Stimulated activated CD8-positive, alpha-beta memory T cell treated with anti-CD3 and anti-CD28 coated beads, Interleukin-15, amount 100 ng/mL, for 48 hours (primary cell): Measurements from ENCODE around the gene NAPSA.
"Not testable (repeated sequence)": the region's sequence is repeated elsewhere in the genome, so short reads cannot be mapped to it uniquely, and the experiment has no call there.

Source experiments
- DNase-seq, 2 donors: peaks; one replicate each; pipeline ENCODE4 v3.0.0-alpha.2; 2020; ENCODE audit warnings: low read depth in 2 of 2

Gene NAPSA

DNA sequence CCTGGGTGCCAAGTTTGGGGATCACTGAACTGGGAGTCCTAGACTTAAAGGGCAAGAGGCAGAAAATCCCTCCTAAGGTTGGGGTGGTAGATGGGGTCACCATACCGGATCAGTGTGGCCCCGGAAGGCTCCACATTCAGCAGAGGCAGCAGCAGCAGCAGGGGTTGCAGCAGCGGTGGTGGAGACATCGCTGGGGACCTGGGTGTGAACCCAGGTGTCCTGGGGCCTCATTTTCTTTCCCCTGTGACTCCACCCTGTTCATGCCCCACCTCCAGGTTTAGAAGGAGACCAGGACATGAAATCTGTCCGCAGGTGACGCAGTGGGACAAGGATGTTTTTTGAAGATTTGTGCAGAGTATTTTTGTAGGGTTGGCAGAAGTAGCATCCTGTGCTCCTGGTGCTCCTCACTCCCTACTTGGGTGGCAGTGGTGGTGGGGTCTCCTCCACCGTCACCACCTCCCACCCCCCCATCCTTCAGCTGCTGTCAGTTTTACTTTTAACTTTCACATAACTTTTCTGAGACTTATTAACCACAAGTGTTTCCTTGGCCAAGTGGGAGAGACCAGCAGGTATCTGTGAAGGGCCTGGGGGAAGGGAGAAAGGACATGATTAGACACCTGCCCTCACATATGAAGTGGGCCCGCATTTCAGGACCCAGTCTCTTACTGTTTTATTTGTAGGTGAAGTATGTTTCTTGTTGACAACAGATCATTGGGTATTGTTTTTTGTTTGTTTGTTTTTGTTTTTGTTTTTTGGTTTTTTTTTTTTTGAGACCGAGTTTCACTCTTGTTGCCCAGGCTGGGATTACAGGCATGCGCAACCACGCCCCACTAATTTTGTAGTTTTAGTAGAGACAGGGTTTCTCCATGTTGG lies at the start of gene NAPSA:
Gene NAPSA (minus strand): TSS at position 206 of the 873 bp plus-strand sequence. CDS start 18 bp downstream, at position 188.
- no peak for DNase-seq

- DNase-seq: no peak
These were observed 48.1 kb upstream of the NAPSA start for GRCh38 chr19:50413531-50413930.

DNA sequence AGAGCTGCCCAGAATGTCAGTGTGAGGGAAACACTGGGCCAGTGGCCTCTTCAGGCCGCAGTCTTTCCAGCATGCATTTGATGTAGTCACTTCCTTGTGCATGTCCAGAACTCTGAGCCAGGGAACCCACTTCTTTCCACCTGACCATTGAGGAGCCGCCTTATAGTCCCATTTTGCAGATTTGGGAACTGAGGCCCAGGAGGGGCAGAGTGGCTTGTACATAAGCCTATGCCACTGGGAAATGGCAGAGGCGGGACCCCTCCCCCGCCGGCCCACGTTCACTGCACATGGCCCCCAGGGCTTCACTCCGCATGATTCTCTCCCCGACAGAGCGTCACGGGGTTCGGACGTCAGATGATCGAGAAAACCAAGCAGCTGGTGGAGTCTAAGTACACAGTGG lies 47.7 kb upstream of the NAPSA start:
- DNase-seq: no peak

DNA sequence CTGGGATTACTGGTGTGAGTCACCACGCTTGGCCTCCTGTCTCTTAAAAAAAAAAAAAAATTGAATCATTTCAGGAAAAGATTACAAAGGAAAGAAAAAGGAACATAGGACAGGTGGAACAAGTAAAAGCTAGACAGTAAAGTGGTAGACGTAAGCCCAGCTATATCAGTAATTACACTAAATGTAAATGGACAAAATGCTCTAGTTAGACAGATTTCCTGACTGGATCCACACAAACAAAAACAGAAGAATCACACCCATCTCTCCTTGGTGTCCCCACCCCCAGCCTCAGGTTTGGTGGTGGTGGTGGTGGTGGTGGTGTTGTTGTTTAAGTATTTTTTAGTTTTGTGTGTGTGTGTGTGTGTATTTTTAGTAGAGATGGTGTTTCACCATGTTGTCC lies 47.0 kb upstream of the NAPSA start:
- no peak for DNase-seq

DNA sequence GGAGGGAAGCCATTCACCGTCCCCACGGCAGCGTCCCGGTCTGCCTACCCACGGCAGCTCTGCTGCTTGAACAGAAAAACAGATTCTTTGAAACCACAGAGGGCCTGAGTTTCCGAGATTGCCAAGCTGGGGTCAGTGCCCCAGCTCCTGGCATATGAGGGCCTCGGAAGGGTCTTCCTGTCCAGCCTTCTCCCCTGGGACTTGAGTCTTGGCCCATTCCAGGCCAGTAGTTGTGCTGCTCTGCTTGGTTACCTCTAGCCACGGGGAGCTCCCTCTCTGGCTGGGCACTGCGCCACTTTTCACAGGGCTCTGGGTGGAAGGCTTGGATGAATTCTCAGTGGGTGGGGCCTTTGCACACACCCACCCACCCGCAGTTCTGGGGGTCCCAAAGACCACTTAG lies 44.7 kb upstream of the NAPSA start:
- no peak for DNase-seq

DNA sequence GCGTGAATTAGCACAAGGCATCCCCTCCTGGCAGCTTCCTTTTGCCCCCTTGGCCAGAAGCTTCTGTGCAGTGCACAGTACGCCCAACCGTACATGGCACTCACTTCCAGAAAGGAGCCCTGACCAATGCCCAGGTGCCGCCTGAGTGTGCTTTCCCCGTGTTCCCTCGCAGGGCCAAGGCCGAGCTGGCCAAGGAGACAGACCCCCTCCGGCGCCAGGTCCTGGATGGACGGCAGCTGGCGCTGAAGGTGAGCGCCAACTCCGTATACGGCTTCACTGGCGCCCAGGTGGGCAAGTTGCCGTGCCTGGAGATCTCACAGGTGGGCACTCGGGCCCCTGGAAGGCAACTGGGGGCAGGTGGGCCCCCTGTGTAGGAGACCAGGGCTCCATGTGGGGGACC lies 43.9 kb upstream of the NAPSA start:
- no peak for DNase-seq

GRCh38 chr19:50406829-50407228 lies 41.4 kb upstream of the NAPSA start:
- DNase-seq: no peak

- DNase-seq: no peak
These were observed 40.8 kb upstream of the NAPSA start for GRCh38 chr19:50406156-50406820.

- no peak for DNase-seq
These were observed 37.3 kb upstream of the NAPSA start for GRCh38 chr19:50402544-50403301.

GRCh38 chr19:50401605-50402450 lies 36.4 kb upstream of the NAPSA start:
- DNase-seq: no peak

GRCh38 chr19:50399368-50399745 lies 33.9 kb upstream of the NAPSA start:
- DNase-seq: no peak

- no peak for DNase-seq
These were observed 33.4 kb upstream of the NAPSA start for GRCh38 chr19:50398675-50399367.

- no peak for DNase-seq
These were observed 28.6 kb upstream of the NAPSA start for GRCh38 chr19:50394017-50394416.

- no peak for DNase-seq
These were observed 28.1 kb upstream of the NAPSA start for GRCh38 chr19:50393589-50393988.

DNA sequence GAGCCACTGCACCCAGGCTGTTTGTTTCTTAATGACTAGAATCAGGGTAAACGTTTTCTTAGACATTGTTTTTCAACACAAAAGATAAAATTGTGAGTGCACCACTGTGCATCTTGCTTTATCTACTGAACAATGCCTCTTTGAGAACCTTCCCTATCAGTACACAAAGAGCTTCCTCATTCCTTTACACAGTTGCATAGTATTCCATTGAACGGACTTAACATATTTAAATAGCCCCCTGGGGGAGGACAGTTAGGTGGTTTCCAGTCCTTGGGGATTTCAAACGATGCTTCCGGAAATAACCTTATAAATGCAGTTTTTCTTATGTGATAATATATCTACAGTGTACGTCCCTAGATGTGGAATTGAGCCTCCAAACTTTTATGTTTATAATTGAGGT lies 27.3 kb upstream of the NAPSA start:
- no peak for DNase-seq

GRCh38 chr19:50390952-50391351 lies 25.5 kb upstream of the NAPSA start:
- not testable (repeated sequence) for DNase-seq

- DNase-seq: not testable (repeated sequence)
These were observed 24.9 kb upstream of the NAPSA start for GRCh38 chr19:50390295-50390694.

GRCh38 chr19:50387868-50388245 lies 22.4 kb upstream of the NAPSA start:
- no peak for DNase-seq

DNA sequence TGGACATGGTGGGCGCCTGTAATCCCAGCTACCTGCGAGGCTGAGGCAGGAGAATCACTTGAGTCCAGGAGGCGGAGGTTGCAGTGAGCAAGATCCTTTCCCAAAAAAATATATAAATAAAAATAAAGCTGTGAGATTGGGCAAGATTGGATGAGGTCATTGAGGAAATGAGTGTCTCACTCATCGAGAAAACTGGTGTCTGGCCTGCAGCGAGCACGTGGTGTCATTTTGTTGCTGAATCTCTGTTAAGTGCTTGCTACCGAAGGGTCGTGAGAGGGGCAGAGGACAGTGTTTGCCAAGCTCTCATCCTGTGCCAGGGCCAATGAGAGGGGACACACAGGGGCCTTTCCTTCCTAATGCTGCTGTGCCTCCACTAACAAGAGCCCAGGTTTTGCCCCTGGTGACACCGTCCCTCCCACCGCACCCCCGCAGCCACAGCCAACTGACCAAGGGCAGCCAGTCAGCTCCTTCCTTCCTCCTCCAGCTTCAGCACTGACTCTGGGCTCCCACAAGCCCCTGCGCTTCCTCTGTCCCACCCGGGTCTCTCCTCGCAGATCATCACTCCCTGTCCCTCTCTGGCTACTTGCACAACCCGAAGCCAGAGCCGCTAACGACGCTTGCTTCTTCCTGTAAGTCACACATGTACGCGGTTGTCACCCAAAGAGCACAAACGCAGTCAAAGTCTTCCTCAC lies 21.9 kb upstream of the NAPSA start:
- DNase-seq: no peak
